NB4 (cell line): ENCODE measurements around the gene FANCC.

ENCODE experiments used
- POLR2A ChIP-seq: IDR thresholded peaks from 2 replicates; pipeline ENCODE4 v1.6.1; 2011; ENCODE audit warnings: mild to moderate bottlenecking; ENCODE audit not compliant: insufficient read length; ENCODE audit errors: extremely low read depth
- TF ChIP-seq, protein P1 (sequence below): IDR thresholded peaks from one replicate; pipeline ENCODE4 v1.5.1; 2012; ENCODE audit warnings: low read depth, low read length

DNA sequence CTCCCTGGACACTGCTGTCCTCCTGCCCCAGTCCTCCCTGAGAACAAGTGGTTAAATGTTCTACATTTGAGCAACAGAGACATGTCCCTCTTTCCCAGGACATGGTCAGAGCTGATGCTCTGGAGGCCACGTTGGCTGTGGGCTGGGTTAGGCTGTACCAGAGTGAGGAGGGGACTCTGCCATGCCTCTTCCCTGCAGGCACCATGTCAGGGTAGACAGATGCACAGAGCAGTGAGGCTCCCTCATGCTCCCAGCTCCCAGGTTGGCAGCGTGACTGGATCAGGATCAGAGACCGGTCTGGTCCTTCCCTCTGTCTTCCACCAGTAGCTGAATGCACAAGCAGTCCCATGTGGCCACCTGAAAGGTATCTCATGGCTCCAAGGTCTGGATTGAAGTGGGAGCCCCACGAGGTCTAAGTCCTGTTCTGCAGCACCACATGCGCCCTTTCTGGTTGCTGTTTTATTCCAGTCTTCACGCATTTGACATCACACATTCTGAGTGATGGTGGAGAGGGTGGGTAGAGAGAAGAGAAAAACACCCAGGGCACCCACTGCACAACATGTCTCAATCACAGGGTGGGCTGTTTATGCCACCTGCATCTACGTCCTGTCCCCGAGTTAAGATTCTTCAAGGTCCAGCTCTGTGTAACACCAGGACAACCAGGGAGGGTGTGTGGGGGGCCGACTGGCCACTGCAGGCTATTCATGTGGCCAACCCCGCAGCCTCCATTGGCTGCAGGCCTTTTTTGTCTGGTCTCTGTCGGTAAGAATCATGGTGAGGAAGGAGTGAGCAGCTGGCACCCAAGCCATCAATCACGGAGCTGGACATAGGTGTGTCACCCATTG, 204.9 kb downstream of the FANCC start:
- TF ChIP-seq, protein P1, sequence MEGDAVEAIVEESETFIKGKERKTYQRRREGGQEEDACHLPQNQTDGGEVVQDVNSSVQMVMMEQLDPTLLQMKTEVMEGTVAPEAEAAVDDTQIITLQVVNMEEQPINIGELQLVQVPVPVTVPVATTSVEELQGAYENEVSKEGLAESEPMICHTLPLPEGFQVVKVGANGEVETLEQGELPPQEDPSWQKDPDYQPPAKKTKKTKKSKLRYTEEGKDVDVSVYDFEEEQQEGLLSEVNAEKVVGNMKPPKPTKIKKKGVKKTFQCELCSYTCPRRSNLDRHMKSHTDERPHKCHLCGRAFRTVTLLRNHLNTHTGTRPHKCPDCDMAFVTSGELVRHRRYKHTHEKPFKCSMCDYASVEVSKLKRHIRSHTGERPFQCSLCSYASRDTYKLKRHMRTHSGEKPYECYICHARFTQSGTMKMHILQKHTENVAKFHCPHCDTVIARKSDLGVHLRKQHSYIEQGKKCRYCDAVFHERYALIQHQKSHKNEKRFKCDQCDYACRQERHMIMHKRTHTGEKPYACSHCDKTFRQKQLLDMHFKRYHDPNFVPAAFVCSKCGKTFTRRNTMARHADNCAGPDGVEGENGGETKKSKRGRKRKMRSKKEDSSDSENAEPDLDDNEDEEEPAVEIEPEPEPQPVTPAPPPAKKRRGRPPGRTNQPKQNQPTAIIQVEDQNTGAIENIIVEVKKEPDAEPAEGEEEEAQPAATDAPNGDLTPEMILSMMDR, result no peak
- TF ChIP-seq POLR2A, result no peak
